SW 1271 (cell line): ENCODE measurements around the gene UTP3.
"Not testable (repeated sequence)": the region's sequence is repeated elsewhere in the genome, so short reads cannot be mapped to it uniquely, and the experiment has no call there.

Experiments used
- DNase-seq, 2 experiments: peaks; one replicate each; lab custom pipeline; 2025; lab: John Stamatoyannopoulos, UW

Gene UTP3

GRCh38 chr4:70687392-70687791, 940 bp upstream of the UTP3 start:
- no peak for DNase-seq

GRCh38 chr4:70688795-70689231, 481 bp downstream of the UTP3 start:
- DNase-seq, result no peak

GRCh38 chr4:70691661-70692060, 3.3 kb downstream of the UTP3 start:
- no peak for DNase-seq

GRCh38 chr4:70694633-70695032, 6.3 kb downstream of the UTP3 start:
- not testable (repeated sequence) for DNase-seq

GRCh38 chr4:70698435-70698834, 10.1 kb downstream of the UTP3 start:
- not testable (repeated sequence) for DNase-seq

GRCh38 chr4:70700712-70701111, 12.4 kb downstream of the UTP3 start:
- DNase-seq, result no peak

GRCh38 chr4:70701271-70701670, 12.9 kb downstream of the UTP3 start:
- no peak for DNase-seq

- DNase-seq, result not testable (repeated sequence)
Observed at GRCh38 chr4:70702592-70702991, 14.3 kb downstream of the UTP3 start.

- DNase-seq, result no peak
Observed at GRCh38 chr4:70703619-70704214, 15.4 kb downstream of the UTP3 start.

- DNase-seq, result peak in 1 of 2 experiments; percentile 44
Observed at GRCh38 chr4:70704215-70704930, 16.0 kb downstream of the UTP3 start.

GRCh38 chr4:70704931-70705182, 16.5 kb downstream of the UTP3 start:
- no peak for DNase-seq

GRCh38 chr4:70705183-70706043, 17.1 kb downstream of the UTP3 start:
- DNase-seq, result peak; percentile 35 to 43

- peak in 1 of 2 experiments; percentile 43 for DNase-seq
Observed at GRCh38 chr4:70706044-70706461, 17.7 kb downstream of the UTP3 start.

GRCh38 chr4:70706516-70706915, 18.2 kb downstream of the UTP3 start:
- no peak for DNase-seq

GRCh38 chr4:70709611-70710205, 21.4 kb downstream of the UTP3 start:
- DNase-seq, result no peak

- DNase-seq, result no peak
Observed at GRCh38 chr4:70711599-70711998, 23.3 kb downstream of the UTP3 start.

- no peak for DNase-seq
Observed at GRCh38 chr4:70712150-70712549, 23.8 kb downstream of the UTP3 start.

- no peak for DNase-seq
Observed at GRCh38 chr4:70712604-70713452, 24.5 kb downstream of the UTP3 start.

GRCh38 chr4:70713453-70714078, 25.2 kb downstream of the UTP3 start:
- no peak for DNase-seq

GRCh38 chr4:70714079-70714887, 26.0 kb downstream of the UTP3 start:
- no peak for DNase-seq
